Loucy (cell line): ENCODE measurements around the gene PRKCE.

Experiments used
- H2AFZ ChIP-seq: fragments of 200-600 bp; sonication (generic); 2 replicates; pipeline ENCODE4 v1.6.0; 2016; ENCODE audit warnings: antibody characterized with exemption, mild to moderate bottlenecking, low read length, moderate library complexity
- H3F3A ChIP-seq: fragments of 200-600 bp; 2 replicates; pipeline ENCODE4 v1.6.0; 2016; ENCODE audit warnings: antibody characterized with exemption, low read depth, mild to moderate bottlenecking
- H3K27me3 ChIP-seq: fragments of 200-600 bp; sonication (generic); 2 replicates; pipeline ENCODE4 v1.6.1; 2014; ENCODE audit warnings: low read length, mild to moderate bottlenecking; ENCODE audit not compliant: insufficient read depth, poor library complexity, severe bottlenecking
- H3K36me3 ChIP-seq: fragments of 200-600 bp; sonication (generic); 2 replicates; pipeline ENCODE4 v1.6.1; 2016; ENCODE audit warnings: low read length; ENCODE audit not compliant: insufficient read depth
- H3K4me1 ChIP-seq: fragments of 200-600 bp; sonication (generic); 2 replicates; pipeline ENCODE4 v1.5.1; 2014; ENCODE audit warnings: low read length, mild to moderate bottlenecking; ENCODE audit not compliant: insufficient read depth, poor library complexity, severe bottlenecking
- H3K4me2 ChIP-seq: fragments of 200-600 bp; sonication (generic); 2 replicates; pipeline ENCODE4 v1.6.0; 2014; ENCODE audit warnings: antibody characterized with exemption, low read length, low read depth, mild to moderate bottlenecking; ENCODE audit not compliant: poor library complexity, severe bottlenecking
- H3K4me3 ChIP-seq: fragments of 200-600 bp; sonication (generic); 2 replicates; pipeline ENCODE4 v1.5.1; 2014; ENCODE audit warnings: low read length, mild to moderate bottlenecking, mixed read lengths; ENCODE audit not compliant: poor library complexity, severe bottlenecking
- H3K79me2 ChIP-seq: fragments of 200-600 bp; sonication (generic); 2 replicates; pipeline ENCODE4 v1.6.1; 2014; ENCODE audit warnings: low read length; ENCODE audit not compliant: insufficient read depth
- H3K9ac ChIP-seq: fragments of 200-600 bp; sonication (generic); 2 replicates; pipeline ENCODE4 v1.6.0; 2014; ENCODE audit warnings: mild to moderate bottlenecking, low read depth, low read length, moderate library complexity; ENCODE audit not compliant: poor library complexity, severe bottlenecking
- H3K9me2 ChIP-seq: fragments of 200-600 bp; sonication (generic); replicated peaks from 2 replicates; pipeline ENCODE4 v1.6.1; 2016; ENCODE audit warnings: low read depth, low read length, mixed read lengths
- H3K9me3 ChIP-seq: fragments of 200-600 bp; sonication (generic); 2 replicates; pipeline ENCODE4 v1.6.1; 2014; ENCODE audit warnings: mild to moderate bottlenecking, antibody characterized with exemption, low read length, low read depth; ENCODE audit not compliant: insufficient read depth
- H4K20me1 ChIP-seq: fragments of 200-600 bp; sonication (generic); 2 replicates; pipeline ENCODE4 v1.6.0; 2014; ENCODE audit warnings: antibody characterized with exemption, low read length, mild to moderate bottlenecking; ENCODE audit not compliant: insufficient read depth, poor library complexity, severe bottlenecking
- EZH2phosphoT487 ChIP-seq: fragments of 200-600 bp; IDR thresholded peaks from 2 replicates; pipeline ENCODE4 v1.6.1; 2018; ENCODE audit warnings: antibody characterized with exemption, mild to moderate bottlenecking, moderate library complexity, borderline replicate concordance
- TF ChIP-seq, protein P1 (sequence below): fragments of 200-600 bp; sonication (generic); conservative IDR thresholded peaks from 2 replicates; pipeline ENCODE4 v1.5.1; 2014; ENCODE audit warnings: mild to moderate bottlenecking, antibody characterized with exemption, low read length

The PRKCE gene

GRCh38 chr2:45636008-45636407 is 15.5 kb upstream of the PRKCE start:
- peaks cover 10% of the 10 kb centered on the region for H3K4me1 ChIP-seq
- no peaks in the 10 kb centered on the region for H3K79me2 ChIP-seq
- H3K36me3 ChIP-seq = no peaks in the 10 kb centered on the region
- H3K4me3 ChIP-seq = no peak overlapping the region
- no peaks in the 10 kb centered on the region for H3F3A ChIP-seq
- H4K20me1 ChIP-seq = no peaks in the 10 kb centered on the region
- H3K9me3 ChIP-seq = no peaks in the 10 kb centered on the region
- TF ChIP-seq, protein P1, sequence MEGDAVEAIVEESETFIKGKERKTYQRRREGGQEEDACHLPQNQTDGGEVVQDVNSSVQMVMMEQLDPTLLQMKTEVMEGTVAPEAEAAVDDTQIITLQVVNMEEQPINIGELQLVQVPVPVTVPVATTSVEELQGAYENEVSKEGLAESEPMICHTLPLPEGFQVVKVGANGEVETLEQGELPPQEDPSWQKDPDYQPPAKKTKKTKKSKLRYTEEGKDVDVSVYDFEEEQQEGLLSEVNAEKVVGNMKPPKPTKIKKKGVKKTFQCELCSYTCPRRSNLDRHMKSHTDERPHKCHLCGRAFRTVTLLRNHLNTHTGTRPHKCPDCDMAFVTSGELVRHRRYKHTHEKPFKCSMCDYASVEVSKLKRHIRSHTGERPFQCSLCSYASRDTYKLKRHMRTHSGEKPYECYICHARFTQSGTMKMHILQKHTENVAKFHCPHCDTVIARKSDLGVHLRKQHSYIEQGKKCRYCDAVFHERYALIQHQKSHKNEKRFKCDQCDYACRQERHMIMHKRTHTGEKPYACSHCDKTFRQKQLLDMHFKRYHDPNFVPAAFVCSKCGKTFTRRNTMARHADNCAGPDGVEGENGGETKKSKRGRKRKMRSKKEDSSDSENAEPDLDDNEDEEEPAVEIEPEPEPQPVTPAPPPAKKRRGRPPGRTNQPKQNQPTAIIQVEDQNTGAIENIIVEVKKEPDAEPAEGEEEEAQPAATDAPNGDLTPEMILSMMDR = no peak
- no peak for TF ChIP-seq EZH2phosphoT487
- no peak overlapping the region for H2AFZ ChIP-seq
- no peaks in the 10 kb centered on the region for H3K9me2 ChIP-seq
- no peak overlapping the region for H3K4me2 ChIP-seq
- H3K27me3 ChIP-seq = no peaks in the 10 kb centered on the region
- no peak overlapping the region for H3K9ac ChIP-seq

GRCh38 chr2:45637440-45637839 is 14.0 kb upstream of the PRKCE start:
- no peaks in the 10 kb centered on the region for H3K27me3 ChIP-seq
- no peaks in the 10 kb centered on the region for H4K20me1 ChIP-seq
- no peaks in the 10 kb centered on the region for H3K9me2 ChIP-seq
- H3F3A ChIP-seq = no peaks in the 10 kb centered on the region
- no peak overlapping the region for H2AFZ ChIP-seq
- H3K9me3 ChIP-seq = no peaks in the 10 kb centered on the region
- no peak overlapping the region for H3K4me3 ChIP-seq
- no peak overlapping the region for H3K4me2 ChIP-seq
- no peaks in the 10 kb centered on the region for H3K36me3 ChIP-seq
- TF ChIP-seq EZH2phosphoT487 = no peak
- TF ChIP-seq, protein P1 = no peak
- H3K4me1 ChIP-seq = peaks cover 10% of the 10 kb centered on the region
- no peak overlapping the region for H3K9ac ChIP-seq
- H3K79me2 ChIP-seq = no peaks in the 10 kb centered on the region

- Histone ChIP-seq H3K36me3 (no peaks in the 10 kb centered on the region), H3K4me2 (no peak overlapping the region), H3K79me2 (no peaks in the 10 kb centered on the region), H3K9ac (no peak overlapping the region), H2AFZ (no peak overlapping the region), H3K4me1 (peaks cover 13% of the 10 kb centered on the region), H3K4me3 (no peak overlapping the region), H3K9me3 (no peaks in the 10 kb centered on the region), H3F3A (no peaks in the 10 kb centered on the region), H3K27me3 (no peaks in the 10 kb centered on the region), H4K20me1 (no peaks in the 10 kb centered on the region), H3K9me2 (no peaks in the 10 kb centered on the region)
- no peak for TF ChIP-seq EZH2phosphoT487
- TF ChIP-seq, protein P1 = no peak
Measured at GRCh38 chr2:45640576-45640975, 10.9 kb upstream of the PRKCE start.
